Psoas muscle (tissue), 8 donors: ENCODE measurements around the gene ARMH2. TPM values are rescaled to one million over a fixed set of nuclear protein-coding genes. Genes with fewer than 3 reads are reported as not detected.

Experiments
- ATAC-seq, 4 donors: fragments of 200-7000 bp; cut with Tn5 transposase; one replicate each; pipeline ENCODE4 v1.9.1; 2020; ENCODE audit warnings: moderate library complexity in 3 of 4, mild to moderate bottlenecking in 2 of 4
- DNase-seq, 2 donors: peaks; one replicate each; pipeline ENCODE4 v3.0.0-alpha.2; 2020
- H3K27ac ChIP-seq: fragments of 200-600 bp; one replicate; pipeline ENCODE4 v1.8.0; 2022
- H3K27me3 ChIP-seq, 3 donors: fragments of 200-600 bp in 1 of 3; one replicate each; pipeline versions ENCODE4 v1.6.1 to v1.8.0; 2013 to 2022; ENCODE audit warnings: low read length in 2 of 3, mild to moderate bottlenecking in 2 of 3, moderate library complexity in 1 of 3; ENCODE audit not compliant: insufficient read depth in 3 of 3
- H3K36me3 ChIP-seq, 2 donors: fragments of 200-600 bp in 1 of 2; one replicate each; pipeline versions ENCODE4 v1.6.1 to v1.8.0; 2013 to 2022; ENCODE audit warnings: low read depth in 1 of 2, mild to moderate bottlenecking in 1 of 2, moderate library complexity in 1 of 2; ENCODE audit not compliant: insufficient read depth in 1 of 2
- H3K4me1 ChIP-seq: fragments of 200-600 bp; one replicate; pipeline ENCODE4 v1.8.0; 2022
- H3K4me3 ChIP-seq: fragments of 200-600 bp; one replicate; pipeline ENCODE4 v1.8.0; 2022; ENCODE audit warnings: mild to moderate bottlenecking
- H3K9me3 ChIP-seq: fragments of 200-600 bp; one replicate; pipeline ENCODE4 v1.8.0; 2022
- WGBS, 3 donors: extraction: QIAGEN DNeasy Blood & Tissue Kit; methylation state at CpG; one replicate each; pipeline versions ENCODE4 v1.1.6 to v1.1.7; 2013; 5-methylcytosine and 5-hydroxymethylcytosine counted together
- intact Hi-C, 2 donors: fragments of 100-400 bp; cut with DNase I; formaldehyde crosslinking; loops; one replicate each; pipeline versions ENCODE4 v1.11.0 to v1.14.2; 2022
- polyA plus RNA-seq, 3 donors: library from polyadenylated mRNA; stranded (reverse); fragments of 200-250 nt; gene quantifications; one replicate each; pipeline ENCODE4 v1.2.3, GENCODE V29; 2013
- total RNA-seq, 4 donors: library from RNA; stranded (reverse); fragmentation: NEBNext Ultra II Directional in 2 of 4; extraction: Animal tissue kit (Norgen Biotek cat#: 25700) in 2 of 4; gene quantifications; one replicate each; pipeline versions ENCODE4 v1.2.1 to v1.2.4, GENCODE V29; 2021 to 2023
- TF ChIP-seq, protein P1 (sequence below): fragments of 200-600 bp; IDR thresholded peaks from one replicate; pipeline ENCODE4 v1.8.0; 2022; ENCODE audit warnings: antibody characterized with exemption
- donor health status: healthy with polysubstance abuse.
- donor health status: DM: no; HTN: no; CAD: no; lungs with moderate emphysema.
- donor health status: Bipolar disorder and iron deficiency.
- donor health status: healthy.
- donor health status: DM: yes; HTN: yes; CAD: no.
- donor health status: DM: no; HTN: no; CAD: no.
- donor health status: DM: no; HTN: no; CAD: no.
- donor health status: DM: yes; HTN: yes; CAD: no.

The ARMH2 gene
- total and polyA plus RNA-seq, 7 donors, result not detected

DNA sequence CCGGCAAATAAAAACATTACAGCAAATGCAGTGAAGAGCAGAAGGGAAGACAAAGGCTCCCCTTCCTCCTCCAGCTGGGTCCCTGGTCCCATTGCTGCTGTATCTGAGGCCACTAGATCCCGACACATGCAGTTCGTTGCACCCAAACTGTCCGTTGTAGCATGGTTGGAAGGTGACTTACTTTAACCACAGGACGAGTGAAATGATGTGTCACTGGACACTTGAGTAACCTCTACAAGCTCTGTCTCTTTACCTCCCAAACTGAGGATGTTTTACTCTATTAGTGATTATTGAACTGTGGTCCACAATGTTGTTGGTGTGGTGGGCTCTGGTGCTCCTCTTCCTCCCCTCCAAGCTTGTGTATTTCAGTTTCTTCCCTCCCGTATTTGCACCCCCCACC lies 46.2 kb upstream of the ARMH2 start:
- no peak overlapping the region for H3K4me3 ChIP-seq
- H3K27me3 ChIP-seq, result no peaks in the 10 kb centered on the region
- WGBS, 3 donors, result 92 to 94% (median 94%) methylated on average over 6 of the region's 6 CpGs
- no peaks in the 10 kb centered on the region for H3K4me1 ChIP-seq
- intact Hi-C loops, result no loop called here
- ATAC-seq, result no peak
- no peak overlapping the region for H3K27ac ChIP-seq
- DNase-seq, result no peak
- peaks cover 5 to 78% of the 10 kb centered on the region in 2 donors for H3K36me3 ChIP-seq
- H3K9me3 ChIP-seq, result no peaks in the 10 kb centered on the region
- TF ChIP-seq, protein P1, sequence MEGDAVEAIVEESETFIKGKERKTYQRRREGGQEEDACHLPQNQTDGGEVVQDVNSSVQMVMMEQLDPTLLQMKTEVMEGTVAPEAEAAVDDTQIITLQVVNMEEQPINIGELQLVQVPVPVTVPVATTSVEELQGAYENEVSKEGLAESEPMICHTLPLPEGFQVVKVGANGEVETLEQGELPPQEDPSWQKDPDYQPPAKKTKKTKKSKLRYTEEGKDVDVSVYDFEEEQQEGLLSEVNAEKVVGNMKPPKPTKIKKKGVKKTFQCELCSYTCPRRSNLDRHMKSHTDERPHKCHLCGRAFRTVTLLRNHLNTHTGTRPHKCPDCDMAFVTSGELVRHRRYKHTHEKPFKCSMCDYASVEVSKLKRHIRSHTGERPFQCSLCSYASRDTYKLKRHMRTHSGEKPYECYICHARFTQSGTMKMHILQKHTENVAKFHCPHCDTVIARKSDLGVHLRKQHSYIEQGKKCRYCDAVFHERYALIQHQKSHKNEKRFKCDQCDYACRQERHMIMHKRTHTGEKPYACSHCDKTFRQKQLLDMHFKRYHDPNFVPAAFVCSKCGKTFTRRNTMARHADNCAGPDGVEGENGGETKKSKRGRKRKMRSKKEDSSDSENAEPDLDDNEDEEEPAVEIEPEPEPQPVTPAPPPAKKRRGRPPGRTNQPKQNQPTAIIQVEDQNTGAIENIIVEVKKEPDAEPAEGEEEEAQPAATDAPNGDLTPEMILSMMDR, result no peak

DNA sequence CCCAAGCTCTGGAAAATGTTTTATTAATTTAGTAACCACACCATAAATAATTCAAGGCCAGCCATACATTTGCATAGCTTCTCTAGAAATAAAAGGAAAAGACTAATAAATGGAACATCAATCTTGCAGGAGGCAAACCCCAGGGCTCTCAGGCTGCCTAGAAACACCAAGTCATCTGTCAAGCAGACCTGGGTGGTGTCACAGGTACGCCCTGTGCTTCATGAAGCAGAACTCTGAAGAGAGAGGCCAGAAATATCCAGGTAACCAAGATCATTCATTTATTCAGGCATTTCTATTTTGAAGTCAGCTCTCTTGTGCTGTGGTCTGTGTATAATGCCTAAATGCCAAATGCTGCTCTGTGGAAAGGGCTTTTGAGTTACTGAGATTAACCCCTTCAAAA lies 45.3 kb upstream of the ARMH2 start:
- Histone ChIP-seq H3K4me3 (no peak overlapping the region), H3K4me1 (no peaks in the 10 kb centered on the region), H3K9me3 (no peaks in the 10 kb centered on the region), H3K36me3 (peaks cover 5 to 70% of the 10 kb centered on the region in 2 donors), H3K27me3 (no peaks in the 10 kb centered on the region), H3K27ac (no peak overlapping the region)
- no peak for ATAC-seq
- 94 to 100% (median 97%) methylated on average over 1 of the region's 1 CpG for WGBS, 3 donors
- TF ChIP-seq, protein P1, result no peak
- intact Hi-C loops, result no loop called here
- DNase-seq, result no peak

DNA sequence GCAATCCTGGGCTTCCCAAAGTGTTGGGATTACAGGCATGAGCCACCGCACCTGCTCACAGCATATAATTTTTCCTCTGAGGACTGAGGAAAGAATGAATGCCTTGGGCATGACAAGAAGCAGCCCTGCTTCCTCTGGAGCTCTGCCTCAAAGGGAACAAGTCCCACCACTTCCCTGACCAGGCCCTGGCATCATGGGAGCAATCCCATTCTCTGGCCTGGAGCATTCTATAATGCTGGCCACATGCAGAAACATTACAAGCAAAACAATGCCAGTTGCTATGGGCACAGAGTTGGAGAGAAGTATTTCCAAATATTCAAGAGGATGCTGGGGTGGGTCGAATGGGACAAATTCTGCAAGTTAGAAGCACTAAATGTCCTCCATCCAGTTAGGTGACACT lies 41.5 kb upstream of the ARMH2 start:
- Histone ChIP-seq H3K4me1 (no peaks in the 10 kb centered on the region), H3K4me3 (no peak overlapping the region), H3K27me3 (no peaks in the 10 kb centered on the region), H3K27ac (no peak overlapping the region), H3K9me3 (no peaks in the 10 kb centered on the region), H3K36me3 (peaks cover 5 to 41% of the 10 kb centered on the region in 2 donors)
- DNase-seq (no peak), ATAC-seq (no peak)
- 80 to 89% (median 85%) methylated on average over 2 of the region's 2 CpGs for WGBS, 3 donors
- TF ChIP-seq, protein P1, result no peak
- intact Hi-C loops, result no loop called here

DNA sequence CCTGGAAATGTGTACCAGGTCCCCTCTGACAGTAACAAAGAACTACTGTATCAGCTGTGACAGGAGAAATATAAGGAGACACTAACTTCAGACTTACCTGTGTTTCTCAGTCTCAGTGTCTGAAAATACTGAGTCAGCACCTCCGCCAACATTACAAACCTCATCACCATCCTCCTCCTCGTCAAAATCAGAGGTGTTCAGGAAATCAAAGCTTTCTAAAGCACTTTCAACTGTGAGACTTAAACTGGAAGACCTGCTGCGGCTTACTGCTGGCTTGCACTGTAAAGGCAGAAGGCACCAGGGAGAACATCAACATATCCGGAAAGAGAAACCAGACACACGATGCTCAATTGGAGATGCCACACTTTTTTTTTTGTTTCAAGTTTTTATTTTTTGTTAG lies 40.3 kb upstream of the ARMH2 start:
- H3K27me3 ChIP-seq, result no peaks in the 10 kb centered on the region
- no peaks in the 10 kb centered on the region for H3K9me3 ChIP-seq
- intact Hi-C loops, result no loop called here
- no peaks in the 10 kb centered on the region for H3K4me1 ChIP-seq
- ATAC-seq (no peak), DNase-seq (no peak)
- peaks cover 5 to 47% of the 10 kb centered on the region in 2 donors for H3K36me3 ChIP-seq
- 89 to 92% (median 90%) methylated on average over 5 of the region's 5 CpGs for WGBS, 3 donors
- no peak overlapping the region for H3K4me3 ChIP-seq
- no peak overlapping the region for H3K27ac ChIP-seq
- TF ChIP-seq, protein P1, result no peak

DNA sequence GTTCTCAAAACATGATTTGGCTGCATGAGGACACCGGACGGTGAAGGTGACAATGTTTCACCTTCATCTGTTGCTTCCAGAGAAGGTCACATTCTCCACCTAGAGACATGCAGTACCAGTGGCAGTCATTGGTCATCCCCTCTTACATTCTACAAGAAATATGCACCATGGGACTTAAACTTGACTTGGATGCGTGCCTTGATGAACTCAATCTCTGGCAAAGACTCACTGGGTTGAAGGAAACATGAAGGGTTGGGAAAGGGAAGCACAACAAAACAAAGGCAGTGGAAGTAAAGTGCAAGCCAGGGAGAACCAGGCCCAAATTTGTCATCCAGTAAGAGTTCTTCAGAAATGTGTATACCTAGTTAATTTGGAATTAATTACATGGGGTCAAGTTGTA lies 39.4 kb upstream of the ARMH2 start:
- Histone ChIP-seq H3K36me3 (peaks cover 5 to 51% of the 10 kb centered on the region in 2 donors), H3K27ac (no peak overlapping the region)
- no peak for ATAC-seq

More for the DNA sequence above, 39.4 kb upstream of the ARMH2 start:
- no peaks in the 10 kb centered on the region for H3K27me3 ChIP-seq
- WGBS, 3 donors, result 80 to 92% (median 81%) methylated on average over 3 of the region's 3 CpGs
- intact Hi-C loops, result no loop called here
- TF ChIP-seq, protein P1, result no peak
- no peaks in the 10 kb centered on the region for H3K9me3 ChIP-seq
- H3K4me3 ChIP-seq, result no peak overlapping the region
- H3K4me1 ChIP-seq, result no peaks in the 10 kb centered on the region
- no peak for DNase-seq
